Testis (tissue), 2 donors: ENCODE measurements around the gene LEP.

Experiments
- POLR2A ChIP-seq: fragments of 450-650 bp; IDR thresholded peaks from one replicate; pipeline ENCODE4 v1.6.1; 2017; ENCODE audit warnings: antibody characterized with exemption, mild to moderate bottlenecking, moderate library complexity
- TF ChIP-seq, protein P1 (sequence below), 3 experiments: fragments of 450-650 bp in 2 of 3; fragments of 200-600 bp in 1 of 3; sonication (generic) in 1 of 3; IDR thresholded peaks; one replicate each; pipeline ENCODE4 v1.5.1; 2016 to 2019; ENCODE audit warnings: antibody characterized with exemption in 3 of 3, mild to moderate bottlenecking in 2 of 3, moderate library complexity in 1 of 3

DNA sequence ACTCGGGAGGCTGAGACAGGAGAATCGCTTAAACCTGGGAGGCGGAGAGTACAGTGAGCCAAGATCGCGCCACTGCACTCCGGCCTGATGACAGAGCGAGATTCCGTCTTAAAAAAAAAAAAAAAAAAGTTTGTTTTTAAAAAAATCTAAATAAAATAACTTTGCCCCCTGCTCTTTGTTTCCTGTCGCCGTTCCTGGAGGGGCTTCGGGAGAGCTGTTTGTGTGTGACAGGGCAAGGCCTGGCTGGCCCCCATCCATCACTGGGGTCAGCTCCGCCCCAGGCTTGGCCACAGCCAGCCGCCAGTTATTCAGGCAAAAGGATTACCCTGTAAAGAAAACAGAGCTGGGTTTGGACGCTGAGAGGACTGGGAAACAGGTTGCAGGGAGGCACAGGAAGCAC lies 16.4 kb downstream of the LEP start:
- TF ChIP-seq, protein P1, sequence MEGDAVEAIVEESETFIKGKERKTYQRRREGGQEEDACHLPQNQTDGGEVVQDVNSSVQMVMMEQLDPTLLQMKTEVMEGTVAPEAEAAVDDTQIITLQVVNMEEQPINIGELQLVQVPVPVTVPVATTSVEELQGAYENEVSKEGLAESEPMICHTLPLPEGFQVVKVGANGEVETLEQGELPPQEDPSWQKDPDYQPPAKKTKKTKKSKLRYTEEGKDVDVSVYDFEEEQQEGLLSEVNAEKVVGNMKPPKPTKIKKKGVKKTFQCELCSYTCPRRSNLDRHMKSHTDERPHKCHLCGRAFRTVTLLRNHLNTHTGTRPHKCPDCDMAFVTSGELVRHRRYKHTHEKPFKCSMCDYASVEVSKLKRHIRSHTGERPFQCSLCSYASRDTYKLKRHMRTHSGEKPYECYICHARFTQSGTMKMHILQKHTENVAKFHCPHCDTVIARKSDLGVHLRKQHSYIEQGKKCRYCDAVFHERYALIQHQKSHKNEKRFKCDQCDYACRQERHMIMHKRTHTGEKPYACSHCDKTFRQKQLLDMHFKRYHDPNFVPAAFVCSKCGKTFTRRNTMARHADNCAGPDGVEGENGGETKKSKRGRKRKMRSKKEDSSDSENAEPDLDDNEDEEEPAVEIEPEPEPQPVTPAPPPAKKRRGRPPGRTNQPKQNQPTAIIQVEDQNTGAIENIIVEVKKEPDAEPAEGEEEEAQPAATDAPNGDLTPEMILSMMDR (IDR thresholded peaks at IDR 0.05) = no peak
- no peak for TF ChIP-seq POLR2A
